H7 (cell line): Measurements from ENCODE around the gene RNFT2. TPM values are rescaled to one million over a fixed set of nuclear protein-coding genes. Genes with fewer than 3 reads are reported as not detected.

Source experiments
- DNase-seq: peaks from one replicate; pipeline ENCODE4 v3.0.0; 2012
- H3K27me3 ChIP-seq: 2 replicates; pipeline ENCODE4 v1.6.0; 2011; ENCODE audit warnings: mild to moderate bottlenecking, low read length; ENCODE audit not compliant: control insufficient read depth, insufficient read depth
- H3K36me3 ChIP-seq: replicated peaks from 2 replicates; pipeline ENCODE4 v1.5.1; 2011; ENCODE audit warnings: low read length; ENCODE audit not compliant: control insufficient read depth, insufficient read depth
- H3K4me3 ChIP-seq: 2 replicates; pipeline ENCODE4 v1.5.1; 2011; ENCODE audit warnings: low read depth, mild to moderate bottlenecking, control low read depth, low read length, moderate library complexity; ENCODE audit not compliant: insufficient read depth
- total RNA-seq: library from RNA; depleted of rRNA; stranded (reverse); fragments of >200 nt; shearing (Covaris generic); gene quantifications from 2 replicates; pipeline ENCODE4 v1.2.3, GENCODE V29; 2014

The RNFT2 gene
- total RNA-seq, 1 experiment from 2014 or later = 10.8 TPM

DNA sequence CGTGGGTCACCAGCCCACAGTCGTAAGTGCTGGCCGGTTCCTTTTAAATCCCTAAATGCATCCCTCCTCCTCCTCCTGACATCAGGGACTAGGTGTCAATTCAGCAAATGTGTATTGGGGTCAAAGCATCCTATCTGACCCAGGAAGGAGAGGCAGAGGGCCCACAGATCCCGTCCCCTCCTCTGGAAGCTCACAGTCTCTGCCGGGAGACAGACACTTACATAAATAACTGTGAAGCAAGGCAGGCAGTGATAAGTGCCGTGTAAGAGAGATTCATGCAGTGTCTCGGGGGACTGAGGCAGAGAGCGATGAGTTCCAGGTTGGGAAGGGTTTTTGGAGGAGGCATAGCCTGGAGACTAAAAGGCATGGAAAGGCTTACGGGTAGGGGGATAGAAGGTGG is 99.0 kb downstream of the RNFT2 start:
- H3K4me3 ChIP-seq = no peak overlapping the region
- no peak for DNase-seq
- H3K36me3 ChIP-seq = no peaks in the 10 kb centered on the region; the same call in none of the 2 replicates
- no peaks in the 10 kb centered on the region for H3K27me3 ChIP-seq

DNA sequence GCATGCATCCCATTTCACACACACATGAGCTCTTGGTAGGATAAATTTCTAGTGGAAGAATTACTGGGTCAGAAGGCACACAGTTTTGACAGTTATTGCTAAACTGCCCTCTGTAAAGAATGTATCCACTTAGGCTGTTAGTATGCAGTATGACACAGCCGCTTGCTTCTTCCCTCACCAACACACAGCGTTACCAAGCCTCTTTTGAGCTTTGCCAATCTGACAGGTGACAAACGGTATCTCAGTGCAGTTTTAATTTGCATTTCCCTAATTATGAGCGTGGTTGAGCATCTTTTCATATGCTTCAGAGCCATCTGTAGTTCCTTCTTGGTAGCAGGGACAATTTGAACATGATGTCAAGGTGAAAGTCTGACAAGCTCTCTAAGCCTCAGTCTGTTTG is 100.2 kb downstream of the RNFT2 start:
- no peak for DNase-seq
- no peaks in the 10 kb centered on the region; the same call in none of the 2 replicates for H3K36me3 ChIP-seq
- H3K27me3 ChIP-seq = no peaks in the 10 kb centered on the region

DNA sequence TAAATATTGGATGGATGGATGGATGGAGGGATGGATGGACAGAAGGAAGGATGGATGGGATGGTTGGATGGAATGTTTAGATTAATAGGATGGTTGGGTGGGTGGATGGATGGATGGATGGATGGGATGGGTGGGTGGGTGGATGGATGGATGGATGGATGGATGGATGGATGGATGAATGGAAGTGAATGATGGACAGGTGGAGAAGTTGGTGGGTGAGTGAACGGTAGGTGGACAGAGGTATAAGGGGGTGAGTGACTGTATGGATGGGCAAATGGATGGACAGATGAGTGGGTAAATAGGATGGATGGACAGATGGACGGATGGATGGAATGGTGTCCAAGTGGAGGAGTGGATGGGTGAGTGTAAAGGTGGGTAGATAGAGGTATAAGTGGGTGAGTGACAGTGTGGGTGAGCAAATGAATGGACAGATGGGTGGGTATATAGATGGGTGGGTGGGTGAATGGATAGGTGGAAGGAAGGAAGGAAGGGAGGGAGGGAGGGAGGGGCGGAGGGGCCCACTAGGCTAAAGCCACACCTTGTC is 101.2 kb downstream of the RNFT2 start:
- no peaks in the 10 kb centered on the region; the same call in none of the 2 replicates for H3K36me3 ChIP-seq
- H3K4me3 ChIP-seq = no peak overlapping the region
- no peak for DNase-seq
- no peaks in the 10 kb centered on the region for H3K27me3 ChIP-seq

More for the DNA sequence above, 100.2 kb downstream of the RNFT2 start:
- no peak overlapping the region for H3K4me3 ChIP-seq

DNA sequence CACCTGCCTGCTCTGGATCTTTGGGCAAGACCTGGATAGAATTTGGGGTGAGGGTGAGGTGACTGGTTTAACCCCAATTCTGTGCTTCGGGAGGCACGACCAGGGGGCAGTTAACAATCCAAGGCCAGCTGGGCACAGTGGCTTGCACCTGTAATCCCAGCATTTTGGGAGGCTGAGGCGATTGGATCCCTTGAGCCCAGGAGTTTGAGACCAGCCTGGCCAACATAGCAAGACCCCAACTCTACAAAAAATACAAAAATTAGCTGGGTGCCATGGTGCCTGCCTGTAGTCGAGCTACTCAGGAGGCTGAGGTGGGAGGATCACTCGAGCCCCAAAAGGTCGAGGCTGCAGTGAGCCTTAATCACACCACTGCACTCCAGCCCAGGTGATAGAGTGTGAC is 105.0 kb downstream of the RNFT2 start:
- no peak overlapping the region for H3K4me3 ChIP-seq
- no peak for DNase-seq
- no peaks in the 10 kb centered on the region for H3K36me3 ChIP-seq
- no peaks in the 10 kb centered on the region for H3K27me3 ChIP-seq

DNA sequence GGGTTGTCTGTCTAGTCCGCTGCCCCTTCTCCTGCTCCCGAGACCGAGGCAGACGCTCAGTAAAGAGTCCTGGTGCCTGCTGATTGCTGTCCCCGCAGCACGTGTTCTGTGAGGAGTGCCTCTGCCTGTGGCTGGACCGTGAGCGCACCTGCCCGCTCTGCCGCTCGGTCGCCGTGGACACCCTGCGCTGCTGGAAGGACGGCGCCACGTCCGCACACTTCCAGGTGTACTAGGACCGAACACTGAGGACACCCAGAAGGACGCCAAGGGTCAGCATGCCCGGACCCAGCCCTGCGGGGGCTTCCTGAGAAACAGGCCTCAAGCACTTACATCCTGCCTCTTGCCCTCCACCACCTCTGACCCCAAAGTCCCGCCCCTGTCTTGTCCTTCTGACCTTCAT is 111.1 kb downstream of the RNFT2 start:
- H3K27me3 ChIP-seq = no peaks in the 10 kb centered on the region
- H3K4me3 ChIP-seq = no peak overlapping the region
- DNase-seq = no peak
- no peaks in the 10 kb centered on the region; the same call in 1 of the 2 replicates for H3K36me3 ChIP-seq

DNA sequence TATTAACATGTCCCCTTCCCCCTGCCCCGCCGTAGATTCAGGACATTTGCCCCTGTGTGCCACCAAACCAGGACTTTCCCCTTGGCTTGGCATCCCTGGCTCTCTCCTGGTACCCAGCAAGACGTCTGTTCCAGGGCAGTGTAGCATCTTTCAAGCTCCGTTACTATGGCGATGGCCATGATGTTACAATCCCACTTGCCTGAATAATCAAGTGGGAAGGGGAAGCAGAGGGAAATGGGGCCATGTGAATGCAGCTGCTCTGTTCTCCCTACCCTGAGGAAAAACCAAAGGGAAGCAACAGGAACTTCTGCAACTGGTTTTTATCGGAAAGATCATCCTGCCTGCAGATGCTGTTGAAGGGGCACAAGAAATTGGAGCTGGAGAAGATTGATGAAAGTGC is 114.2 kb downstream of the RNFT2 start:
- no peaks in the 10 kb centered on the region for H3K27me3 ChIP-seq
- H3K36me3 ChIP-seq = no peaks in the 10 kb centered on the region; the same call in 1 of the 2 replicates
- no peak for DNase-seq
- H3K4me3 ChIP-seq = no peak overlapping the region

DNA sequence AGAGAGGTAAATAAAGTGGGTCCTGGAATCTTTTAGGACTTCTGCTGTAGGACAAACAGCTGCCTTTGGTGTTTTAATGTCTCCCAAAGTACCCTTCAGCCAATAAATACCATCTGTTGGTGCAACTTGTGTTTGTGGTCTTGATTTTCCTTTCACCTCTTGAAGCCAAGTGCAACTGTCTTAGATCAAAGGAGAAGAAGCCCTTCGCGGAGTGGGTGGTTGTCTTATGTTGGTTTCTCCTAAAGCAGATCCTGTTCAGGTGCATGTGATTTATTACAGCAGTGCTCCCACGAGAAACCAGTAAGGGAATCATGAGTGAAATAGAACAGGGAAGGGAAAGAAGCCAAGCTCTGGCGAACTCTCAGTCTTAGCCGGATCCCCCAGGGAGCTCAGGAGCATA is 115.4 kb downstream of the RNFT2 start:
- Histone ChIP-seq H3K4me3 (no peak overlapping the region), H3K36me3 (no peaks in the 10 kb centered on the region; the same call in 1 of the 2 replicates), H3K27me3 (no peaks in the 10 kb centered on the region)
- no peak for DNase-seq

DNA sequence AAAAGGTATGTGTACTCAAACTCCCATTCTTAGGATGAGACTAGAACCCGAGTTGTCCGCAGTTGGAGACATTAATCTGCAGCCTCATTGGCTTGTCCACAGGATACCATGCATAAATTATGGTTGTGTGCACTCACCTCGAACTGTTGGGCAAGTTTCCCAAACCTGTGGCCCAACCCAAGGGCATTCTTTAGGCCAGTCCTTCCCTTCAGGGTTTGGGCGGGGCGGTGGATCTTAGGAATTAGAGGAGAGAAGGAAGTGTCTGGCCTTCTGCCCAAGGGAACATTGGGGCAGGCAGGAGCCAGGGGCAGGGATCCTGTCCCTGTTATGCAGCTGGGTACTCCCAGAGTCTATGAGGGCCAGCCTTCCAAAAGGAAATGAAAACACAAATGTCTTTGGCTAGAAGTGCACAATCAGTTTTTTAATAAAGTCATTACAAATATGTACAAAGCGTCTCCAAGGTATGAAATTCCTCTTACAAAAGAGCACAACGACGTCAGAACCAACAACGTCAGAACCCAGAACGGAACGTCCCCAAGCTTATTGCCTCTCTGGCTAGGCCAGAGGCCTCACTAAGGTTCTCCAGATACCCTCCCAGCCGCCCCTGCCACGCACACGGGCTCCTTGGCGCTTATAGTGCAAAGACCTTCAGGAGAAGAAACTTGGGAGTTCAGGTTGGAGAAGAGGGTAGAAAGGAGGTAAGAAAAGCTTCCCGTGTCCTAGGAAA is 117.8 kb downstream of the RNFT2 start:
- no peak for DNase-seq
- Histone ChIP-seq H3K36me3 (no peaks in the 10 kb centered on the region; the same call in 1 of the 2 replicates), H3K4me3 (no peak overlapping the region), H3K27me3 (no peaks in the 10 kb centered on the region)

DNA sequence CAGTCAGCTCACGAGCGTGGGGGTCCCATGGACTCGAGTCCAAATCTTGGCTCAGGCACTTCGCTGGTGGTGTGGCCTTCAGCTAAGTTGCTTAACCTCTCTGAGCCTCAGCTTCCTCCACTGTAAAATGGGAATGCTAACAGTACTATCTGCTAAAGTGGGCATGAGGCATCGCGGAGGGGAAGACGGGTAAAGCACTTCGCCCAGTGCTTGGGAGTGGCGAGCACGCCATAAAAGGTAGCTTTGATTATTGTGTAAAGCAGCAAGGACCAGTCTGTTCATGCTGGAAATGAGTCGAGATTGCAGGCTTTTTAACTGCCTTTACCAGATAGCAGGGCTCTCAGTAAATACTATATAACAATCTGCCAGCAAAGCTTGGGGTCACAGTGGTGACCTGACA is 118.6 kb downstream of the RNFT2 start:
- H3K4me3 ChIP-seq = no peak overlapping the region
- no peaks in the 10 kb centered on the region for H3K27me3 ChIP-seq
- no peaks in the 10 kb centered on the region; the same call in 1 of the 2 replicates for H3K36me3 ChIP-seq
- DNase-seq = no peak

DNA sequence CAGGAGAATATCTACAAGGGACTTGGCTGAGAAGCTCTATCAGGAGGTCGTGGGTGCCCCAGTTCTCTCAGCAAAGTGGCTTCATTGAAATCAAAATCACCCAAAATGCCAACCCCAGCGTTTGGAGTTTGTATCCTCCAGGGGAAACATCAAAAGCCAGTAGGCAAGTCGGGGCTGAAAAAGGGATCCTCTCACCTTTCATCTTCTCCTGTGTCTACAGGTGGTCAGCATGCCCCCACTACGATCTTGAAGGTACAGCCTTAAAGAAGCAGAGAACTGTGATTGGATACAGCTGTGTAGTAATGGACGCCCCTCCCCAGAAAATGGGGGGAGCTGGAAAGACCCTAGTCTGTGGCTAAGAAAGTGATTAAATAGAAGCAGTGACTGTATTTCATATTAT is 121.0 kb downstream of the RNFT2 start:
- Histone ChIP-seq H3K36me3 (no peaks in the 10 kb centered on the region), H3K27me3 (no peaks in the 10 kb centered on the region), H3K4me3 (no peak overlapping the region)
- DNase-seq = no peak

DNA sequence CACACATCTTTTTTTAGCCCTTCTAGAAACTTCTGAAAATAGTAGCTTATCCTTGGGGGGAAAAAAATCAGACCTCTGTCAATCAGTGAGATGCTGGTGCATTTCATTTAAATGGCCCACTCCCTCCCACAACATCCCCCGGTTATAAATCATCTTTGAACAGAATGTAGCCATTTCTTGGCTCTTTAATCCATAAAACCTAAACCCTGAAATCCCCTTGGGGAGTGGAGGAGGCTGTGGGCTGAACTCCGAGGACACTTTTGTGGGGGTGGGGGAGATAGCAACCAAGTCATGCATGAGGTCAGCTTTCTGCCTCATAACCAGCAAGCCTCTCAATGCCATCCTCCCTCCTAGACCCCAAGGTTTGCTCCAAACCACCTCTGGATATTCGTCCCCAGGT is 122.1 kb downstream of the RNFT2 start:
- DNase-seq = no peak
- Histone ChIP-seq H3K27me3 (no peaks in the 10 kb centered on the region), H3K36me3 (no peaks in the 10 kb centered on the region), H3K4me3 (no peak overlapping the region)

DNA sequence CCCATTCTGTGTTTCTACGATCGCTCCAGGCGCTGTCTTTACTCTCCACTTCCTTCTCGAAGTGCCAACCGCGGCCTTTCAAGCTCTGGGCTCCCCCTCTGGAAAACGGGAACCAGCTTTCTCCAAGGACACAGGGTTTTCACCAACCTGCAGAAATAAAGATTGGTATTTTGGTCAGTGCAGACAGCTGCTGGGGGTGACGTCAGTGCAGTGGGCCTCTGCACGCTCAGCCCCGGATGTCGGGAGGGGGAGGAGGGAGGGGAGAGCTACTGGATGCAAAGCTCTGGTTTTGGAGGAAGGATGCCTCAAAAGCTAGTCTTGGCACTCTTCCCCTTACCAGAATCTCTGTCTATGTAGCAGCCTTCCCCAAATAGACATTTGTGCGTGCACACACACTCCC is 123.2 kb downstream of the RNFT2 start:
- H3K4me3 ChIP-seq = no peak overlapping the region
- no peak for DNase-seq

DNA sequence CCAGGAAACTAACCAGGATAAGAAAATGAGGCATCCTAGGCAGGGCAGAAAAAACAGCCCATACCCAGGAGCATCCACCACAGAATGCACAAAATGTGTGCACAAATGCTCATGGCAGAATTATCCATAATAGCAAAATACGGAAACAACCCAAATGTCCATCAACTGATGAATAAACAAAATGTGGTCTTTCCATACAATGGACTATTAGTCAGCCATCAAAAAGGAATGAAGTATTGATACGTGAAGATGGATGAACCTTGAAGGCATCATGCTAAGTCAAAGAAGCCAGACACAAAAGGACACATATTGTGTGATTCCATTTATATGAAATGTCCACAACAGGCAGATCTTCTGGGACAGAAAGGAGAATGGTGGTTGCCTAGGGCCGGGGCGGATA is 124.1 kb downstream of the RNFT2 start:
- Histone ChIP-seq H3K27me3 (no peaks in the 10 kb centered on the region), H3K36me3 (no peaks in the 10 kb centered on the region), H3K4me3 (no peak overlapping the region)
- no peak for DNase-seq

More for the DNA sequence above, 123.2 kb downstream of the RNFT2 start:
- no peaks in the 10 kb centered on the region for H3K27me3 ChIP-seq
- H3K36me3 ChIP-seq = no peaks in the 10 kb centered on the region

DNA sequence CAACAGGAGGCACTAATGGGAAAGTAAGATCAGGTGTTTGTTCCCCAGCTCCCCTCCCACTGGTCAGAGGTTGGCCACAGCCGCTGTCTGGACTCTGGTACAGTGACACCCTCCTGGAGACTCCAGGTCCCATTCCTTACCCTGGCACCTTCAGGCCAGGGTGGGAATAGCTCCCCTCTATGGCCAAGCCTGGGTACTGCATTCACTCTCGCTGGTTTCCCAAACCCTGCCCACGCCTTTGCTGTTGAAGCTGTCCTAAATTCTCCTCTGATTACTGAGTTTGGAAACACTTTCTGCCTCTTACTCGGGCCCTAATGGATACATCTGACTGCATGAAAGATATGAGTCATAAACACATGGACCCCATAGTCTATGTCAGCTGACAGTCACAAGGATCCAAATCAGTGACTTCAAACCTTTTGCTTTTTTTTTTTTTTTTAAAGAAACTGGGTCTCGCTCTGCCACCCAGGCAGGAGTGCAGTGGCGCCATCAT is 125.2 kb downstream of the RNFT2 start:
- no peak overlapping the region for H3K4me3 ChIP-seq
- H3K27me3 ChIP-seq = no peaks in the 10 kb centered on the region
- no peaks in the 10 kb centered on the region for H3K36me3 ChIP-seq
- DNase-seq = peak; percentile 74

DNA sequence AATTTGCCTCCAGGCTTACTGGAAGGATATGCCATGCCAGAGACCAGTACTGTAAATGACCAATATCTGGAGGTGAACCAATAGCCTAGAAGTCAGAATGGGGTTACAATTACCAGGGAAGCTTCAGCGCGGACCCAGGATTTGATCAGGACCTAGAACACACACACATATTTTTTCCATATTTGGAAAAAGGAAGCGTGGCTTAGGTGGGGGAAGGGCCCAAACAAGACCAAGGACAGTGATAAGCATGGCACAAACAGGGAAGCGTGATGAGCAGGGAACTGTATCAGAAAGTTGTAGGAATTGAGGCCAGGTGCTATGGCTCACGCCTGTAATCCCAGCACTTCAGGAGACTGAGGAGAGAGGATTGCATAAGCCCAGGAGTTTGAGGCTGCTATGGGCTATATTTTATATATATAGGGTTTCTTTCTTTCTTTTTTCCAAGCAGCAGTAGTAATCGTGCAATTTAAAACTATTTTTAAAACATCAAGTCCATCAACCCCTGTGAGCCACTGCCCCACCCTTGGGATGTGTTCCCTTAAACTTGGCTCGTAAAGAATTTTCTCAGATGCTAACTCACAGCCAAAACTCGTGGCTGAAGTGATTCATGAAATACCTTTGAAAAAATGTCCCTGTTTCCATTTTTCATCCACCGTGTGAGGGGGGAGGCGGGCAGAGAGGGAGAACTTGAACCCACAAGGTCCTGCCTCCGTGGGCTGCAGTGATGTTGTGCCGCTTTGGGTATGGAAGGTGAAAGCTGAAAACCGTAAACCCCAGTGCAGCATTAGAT is 126.5 kb downstream of the RNFT2 start:
- Histone ChIP-seq H3K4me3 (no peak overlapping the region), H3K36me3 (no peaks in the 10 kb centered on the region), H3K27me3 (no peaks in the 10 kb centered on the region)
- no peak for DNase-seq
